Measurements from ENCODE around the gene RTP4.
"Not testable (repeated sequence)": the region's sequence is repeated elsewhere in the genome, so short reads cannot be mapped to it uniquely, and the experiment has no call there.

Gene RTP4

DNA sequence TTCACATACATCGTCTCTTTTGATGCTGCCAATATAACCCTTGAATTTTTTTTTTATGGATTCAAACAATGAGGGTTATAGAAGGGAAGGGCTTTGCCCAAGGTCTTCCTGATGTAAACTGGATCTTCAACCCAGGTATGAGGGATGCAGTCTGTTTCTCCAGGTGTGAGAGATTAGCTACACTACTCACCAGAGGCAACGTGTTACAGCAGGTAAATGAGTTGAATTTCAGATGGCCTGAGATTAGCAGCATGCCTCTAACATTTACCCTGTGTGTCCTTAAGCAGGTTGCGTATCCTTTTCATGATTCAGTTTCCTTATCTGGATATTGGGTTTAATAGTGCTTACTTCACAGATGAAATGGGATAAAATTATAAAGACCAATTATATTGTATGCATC is 1.9 kb downstream of the RTP4 start:
- no peak for DNase-seq (ENCODE audit: low read depth)

DNA sequence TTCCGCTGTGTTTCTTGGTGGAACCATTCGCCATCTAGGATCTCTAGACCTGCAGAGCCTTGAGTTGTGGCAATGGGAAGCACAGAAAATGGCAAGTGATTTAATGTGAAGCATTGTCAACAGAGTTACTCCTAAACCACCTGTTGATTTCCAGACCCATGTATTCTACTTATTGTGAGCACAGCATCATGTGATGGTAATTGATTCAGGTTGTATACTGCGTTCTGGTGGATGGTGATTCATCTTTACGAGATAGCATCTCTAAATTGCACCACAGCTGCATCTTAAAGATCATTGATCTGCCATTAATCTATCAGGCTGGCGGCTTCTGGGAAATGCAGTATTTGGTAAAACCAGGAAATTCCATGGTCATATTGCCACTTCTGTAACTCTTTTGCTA is 7.4 kb downstream of the RTP4 start:
- no peak for DNase-seq (ENCODE audit: low read depth)

GRCh38 chr3:187377842-187378241 is 9.7 kb downstream of the RTP4 start:
- no peak for DNase-seq (ENCODE audit: low read depth)

GRCh38 chr3:187382609-187383151 is 14.5 kb downstream of the RTP4 start:
- no peak for DNase-seq (ENCODE audit: low read depth)

DNA sequence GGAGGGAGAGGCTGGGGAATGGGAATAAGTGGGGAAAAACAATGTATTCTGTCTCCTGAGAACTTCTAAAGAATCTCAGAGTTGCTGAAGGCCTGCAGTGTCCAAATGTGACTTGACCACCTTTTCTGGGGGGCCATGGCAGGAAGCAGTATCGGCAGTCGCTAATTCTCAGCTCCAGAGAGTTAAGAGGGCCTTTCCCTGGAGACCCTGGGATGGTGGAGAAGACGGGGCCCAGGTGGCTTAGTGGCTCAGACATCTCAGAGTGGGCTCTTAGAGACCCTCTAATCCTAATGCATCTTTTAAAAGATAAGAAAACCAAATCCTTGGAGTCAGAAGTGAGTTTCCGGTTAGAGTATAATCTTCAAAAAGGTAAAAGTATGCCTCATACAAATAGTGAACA is 15.1 kb downstream of the RTP4 start:
- no peak for DNase-seq (ENCODE audit: low read depth)

DNA sequence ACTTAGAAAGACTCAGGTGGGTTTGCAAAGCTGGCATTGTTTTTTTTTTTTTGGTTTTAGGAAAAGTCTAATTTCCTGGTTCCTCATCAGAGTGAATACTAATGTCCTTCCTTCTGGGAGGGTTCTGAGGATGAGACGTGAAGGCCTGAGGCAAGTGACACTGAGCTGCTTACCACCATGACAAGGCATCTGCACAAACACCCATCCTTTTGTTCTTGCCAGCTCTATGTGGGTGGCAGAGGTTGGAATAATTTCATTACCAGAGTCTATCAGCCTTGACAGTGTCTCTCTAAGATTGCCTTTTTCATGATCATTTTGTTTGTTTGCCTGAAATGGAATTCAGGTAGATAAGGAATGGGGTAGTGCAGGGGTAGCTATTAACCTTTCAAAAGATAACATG is 17.1 kb downstream of the RTP4 start:
- no peak for DNase-seq (ENCODE audit: low read depth)

GRCh38 chr3:187396661-187397060 is 28.5 kb downstream of the RTP4 start:
- DNase-seq (ENCODE audit: low read depth) = no peak

- no peak for DNase-seq (ENCODE audit: low read depth)
These were observed 30.8 kb downstream of the RTP4 start for GRCh38 chr3:187398955-187399354.

GRCh38 chr3:187400756-187401155 is 32.6 kb downstream of the RTP4 start:
- no peak for DNase-seq (ENCODE audit: low read depth)

- no peak for DNase-seq (ENCODE audit: low read depth)
These were observed 33.7 kb downstream of the RTP4 start for GRCh38 chr3:187401856-187402255.

GRCh38 chr3:187403768-187404288 is 35.6 kb downstream of the RTP4 start:
- no peak for DNase-seq (ENCODE audit: low read depth)

DNA sequence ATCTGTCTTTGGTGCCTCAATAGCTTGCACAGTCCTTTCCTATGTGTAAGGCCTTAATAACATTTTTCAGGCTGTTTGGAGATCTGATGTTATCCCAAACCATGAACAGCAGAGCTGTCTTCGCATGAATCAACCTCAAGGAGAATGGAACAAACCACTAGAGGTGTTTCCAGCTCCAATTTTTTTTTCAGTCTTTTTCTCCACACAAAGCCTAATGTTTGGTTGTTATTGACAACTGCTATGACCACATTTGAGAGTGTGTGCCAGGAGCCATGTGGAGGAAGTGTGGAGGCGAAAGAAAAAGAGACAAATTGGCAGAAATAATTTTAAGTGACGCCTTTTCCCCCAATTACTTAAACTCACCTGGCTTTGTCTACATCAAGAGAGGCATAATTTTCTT is 38.7 kb downstream of the RTP4 start:
- no peak for DNase-seq (ENCODE audit: low read depth)

DNA sequence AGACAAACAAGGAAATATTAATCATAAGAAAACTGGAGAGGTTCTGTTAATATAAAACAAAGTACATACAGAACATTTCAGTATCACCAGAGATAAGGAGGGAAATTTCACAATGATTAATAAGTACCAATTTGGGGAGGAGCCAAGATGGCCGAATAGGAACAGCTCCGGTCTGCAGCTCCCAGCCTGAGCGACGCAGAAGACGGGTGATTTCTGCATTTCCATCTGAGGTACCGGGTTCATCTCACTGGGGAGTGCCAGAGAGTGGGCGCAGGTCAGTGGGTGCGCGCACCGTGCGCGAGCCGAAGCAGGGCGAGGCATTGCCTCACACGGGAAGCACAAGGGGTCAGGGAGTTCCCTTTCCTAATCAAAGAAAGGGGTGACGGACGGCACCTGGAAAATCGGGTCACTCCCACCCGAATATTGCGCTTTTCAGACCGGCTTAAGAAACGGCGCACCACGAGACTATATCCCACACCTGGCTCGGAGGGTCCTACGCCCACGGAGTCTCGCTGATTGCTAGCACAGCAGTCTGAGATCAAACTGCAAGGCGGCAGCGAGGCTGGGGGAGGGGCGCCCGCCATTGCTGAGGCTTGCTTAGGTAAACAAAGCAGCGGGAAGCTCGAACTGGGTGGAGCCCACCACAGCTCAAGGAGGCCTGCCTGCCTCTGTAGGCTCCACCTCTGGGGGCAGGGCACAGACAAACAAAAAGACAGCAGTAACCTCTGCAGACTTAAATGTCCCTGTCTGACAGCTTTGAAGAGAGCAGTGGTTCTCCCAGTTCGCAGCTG is 44.0 kb downstream of the RTP4 start:
- DNase-seq (ENCODE audit: low read depth) = not testable (repeated sequence)
